ENCODE measurements around the gene LCP2. TPM values are rescaled to one million over a fixed set of nuclear protein-coding genes. Genes with fewer than 3 reads are reported as not detected.

LCP2 gene
- total RNA-seq, 1 experiment from 2014 or later, result 0.61 TPM

DNA sequence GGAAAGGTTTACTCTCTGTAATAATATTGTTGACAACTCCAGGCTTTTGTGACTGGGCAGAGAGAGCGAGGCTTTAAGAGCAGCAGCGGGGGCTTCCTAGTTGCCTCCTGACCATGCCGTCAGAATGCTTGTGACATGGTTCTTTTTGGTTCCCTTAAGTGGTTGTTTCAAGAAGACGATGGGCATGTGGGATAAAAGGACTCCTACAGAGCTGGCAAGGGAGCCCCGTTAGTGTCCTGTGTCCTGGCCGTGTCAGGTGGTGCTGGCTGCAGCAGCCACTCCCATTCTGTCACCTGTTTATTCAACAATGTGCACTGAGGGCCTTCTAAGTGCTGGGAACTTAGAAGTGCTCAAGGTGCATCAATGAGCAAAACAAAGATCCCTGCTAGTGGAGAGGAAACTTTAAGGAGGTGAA, 19.7 kb downstream of the LCP2 start:
- intact Hi-C loops (cut with micrococcal nuclease), result no loop called here
- no peak overlapping the region for H3K9ac ChIP-seq (ENCODE audit: low read length)
- H3K4me1 ChIP-seq (ENCODE audit: control insufficient read depth in 1 of 2, insufficient read depth in 2 of 2, low read length in 2 of 2), result no peaks in the 10 kb centered on the region
- TF ChIP-seq ZBTB33 (IDR thresholded peaks at IDR 0.05; ENCODE audit: extremely low read depth, insufficient replicate concordance, low read length) (no peak), POLR2A (IDR thresholded peaks at IDR 0.05; ENCODE audit: borderline replicate concordance, extremely low read depth, insufficient read depth, insufficient read length) (no peak), SP1 (IDR thresholded peaks at IDR 0.05; ENCODE audit: low read depth) (no peak), CBX3 (IDR thresholded peaks at IDR 0.05; ENCODE audit: low read depth) (no peak), EZH2phosphoT487 (IDR thresholded peaks at IDR 0.05; ENCODE audit: borderline replicate concordance) (no peak), ZFX (IDR thresholded peaks at IDR 0.05) (no peak), MAX (IDR thresholded peaks at IDR 0.05) (no peak), SIN3A (IDR thresholded peaks at IDR 0.05; ENCODE audit: low read depth) (no peak), REST (IDR thresholded peaks at IDR 0.05; ENCODE audit: low read depth) (no peak), POLR2AphosphoS5 (IDR thresholded peaks at IDR 0.05; ENCODE audit: low read depth, low read length) (no peak), TCF7L2 (IDR thresholded peaks at IDR 0.05; ENCODE audit: borderline replicate concordance, extremely low read depth, insufficient read depth, insufficient read length) (no peak), ELF1 (IDR thresholded peaks at IDR 0.05; ENCODE audit: borderline replicate concordance, low read depth) (no peak)
- TF ChIP-seq, protein P1, sequence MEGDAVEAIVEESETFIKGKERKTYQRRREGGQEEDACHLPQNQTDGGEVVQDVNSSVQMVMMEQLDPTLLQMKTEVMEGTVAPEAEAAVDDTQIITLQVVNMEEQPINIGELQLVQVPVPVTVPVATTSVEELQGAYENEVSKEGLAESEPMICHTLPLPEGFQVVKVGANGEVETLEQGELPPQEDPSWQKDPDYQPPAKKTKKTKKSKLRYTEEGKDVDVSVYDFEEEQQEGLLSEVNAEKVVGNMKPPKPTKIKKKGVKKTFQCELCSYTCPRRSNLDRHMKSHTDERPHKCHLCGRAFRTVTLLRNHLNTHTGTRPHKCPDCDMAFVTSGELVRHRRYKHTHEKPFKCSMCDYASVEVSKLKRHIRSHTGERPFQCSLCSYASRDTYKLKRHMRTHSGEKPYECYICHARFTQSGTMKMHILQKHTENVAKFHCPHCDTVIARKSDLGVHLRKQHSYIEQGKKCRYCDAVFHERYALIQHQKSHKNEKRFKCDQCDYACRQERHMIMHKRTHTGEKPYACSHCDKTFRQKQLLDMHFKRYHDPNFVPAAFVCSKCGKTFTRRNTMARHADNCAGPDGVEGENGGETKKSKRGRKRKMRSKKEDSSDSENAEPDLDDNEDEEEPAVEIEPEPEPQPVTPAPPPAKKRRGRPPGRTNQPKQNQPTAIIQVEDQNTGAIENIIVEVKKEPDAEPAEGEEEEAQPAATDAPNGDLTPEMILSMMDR (IDR thresholded peaks at IDR 0.05 in 2 of 3, conservative IDR thresholded peaks at IDR 0.05 in 1 of 3; ENCODE audit: borderline replicate concordance in 1 of 3, insufficient read depth in 1 of 3, low read depth in 2 of 3, low read length in 2 of 3), result no peak
- TF ChIP-seq, protein P2, sequence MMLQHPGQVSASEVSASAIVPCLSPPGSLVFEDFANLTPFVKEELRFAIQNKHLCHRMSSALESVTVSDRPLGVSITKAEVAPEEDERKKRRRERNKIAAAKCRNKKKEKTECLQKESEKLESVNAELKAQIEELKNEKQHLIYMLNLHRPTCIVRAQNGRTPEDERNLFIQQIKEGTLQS (IDR thresholded peaks at IDR 0.05), result no peak
- peaks cover 16% of the 10 kb centered on the region; the same call in 1 of the 2 replicates for H3K27me3 ChIP-seq (ENCODE audit: insufficient read depth, low read length)
- no peak overlapping the region for H3K27ac ChIP-seq (ENCODE audit: low read depth, low read length)
- RAD21 ChIA-PET (ENCODE audit: low non-redundant PET in 1 of 2, low total read pairs in 2 of 2, uncharacterized antibody in 2 of 2, unreplicated experiment in 2 of 2), result no interaction called here
- no peaks in the 10 kb centered on the region for H4K20me1 ChIP-seq (ENCODE audit: insufficient read depth)
- no peaks in the 10 kb centered on the region for H3K36me3 ChIP-seq (ENCODE audit: control insufficient read depth in 1 of 2, insufficient read depth in 2 of 2, low read length in 2 of 2)
- POLR2A ChIA-PET, result no interaction called here
- H3K4me3 ChIP-seq (replicated peaks in 1 of 2; ENCODE audit: low read depth in 1 of 2, low read length in 2 of 2), result no peak overlapping the region
- H3K79me2 ChIP-seq (ENCODE audit: insufficient read depth, low read length), result no peaks in the 10 kb centered on the region
- BruUV-seq (replicated peaks), result no TSS peak
- no peaks in the 10 kb centered on the region for H3K9me3 ChIP-seq (ENCODE audit: control insufficient read depth in 1 of 2, insufficient read depth in 1 of 2, low read depth in 1 of 2, low read length in 2 of 2)
- no peak overlapping the region for H3K4me2 ChIP-seq (ENCODE audit: low read length)
- ATAC-seq (no peak), DNase-seq (ENCODE audit: low read depth, low spot score) (no peak)
- CTCF ChIA-PET, result no interaction called here
- no peak overlapping the region for H2AFZ ChIP-seq (ENCODE audit: low read depth, low read length, poor library complexity, severe bottlenecking)
- no peaks in the 10 kb centered on the region for H3K9me2 ChIP-seq (ENCODE audit: insufficient read depth)
